Progenitor cell of endocrine pancreas (in vitro differentiated cells): Measurements from ENCODE around the gene ABCB9. TPM values are rescaled to one million over a fixed set of nuclear protein-coding genes. Genes with fewer than 3 reads are reported as not detected.
A peak's percentile ranks its signal among the peaks of the same experiment; 100 is the strongest.
"Not testable (repeated sequence)": the region's sequence is repeated elsewhere in the genome, so short reads cannot be mapped to it uniquely, and the experiment has no call there.

ENCODE experiments used
- DNase-seq: peaks from one replicate; pipeline ENCODE4 v3.0.0; 2021; ENCODE audit warnings: low spot score; ENCODE audit not compliant: unreplicated experiment
- H3K27ac Mint-ChIP-seq: 2 replicates; pipeline ENCODE4 v1.8.0; 2021; ENCODE audit warnings: mild to moderate bottlenecking, moderate library complexity, mixed read lengths
- H3K27me3 Mint-ChIP-seq: 2 replicates; pipeline ENCODE4 v1.8.0; 2021; ENCODE audit warnings: mixed read lengths
- H3K36me3 Mint-ChIP-seq: 2 replicates; pipeline ENCODE4 v1.8.0; 2022; ENCODE audit warnings: mixed read lengths; ENCODE audit not compliant: insufficient read depth
- H3K4me1 Mint-ChIP-seq: 2 replicates; pipeline ENCODE4 v1.8.0; 2021; ENCODE audit warnings: low read depth, mixed read lengths
- H3K4me3 Mint-ChIP-seq: 2 replicates; pipeline ENCODE4 v1.8.0; 2021; ENCODE audit warnings: low read depth, mild to moderate bottlenecking, moderate library complexity, mixed read lengths
- H3K9me3 Mint-ChIP-seq: 2 replicates; pipeline ENCODE4 v1.8.0; 2021; ENCODE audit warnings: low read depth, mixed read lengths
- total RNA-seq: library from RNA; stranded (reverse); gene quantifications from 2 replicates; pipeline ENCODE4 v1.2.1, GENCODE V29; 2021
- TF ChIP-seq, protein P1 (sequence below): fragments of 200-600 bp; sonication (generic); IDR thresholded peaks from one replicate; pipeline ENCODE4 v1.5.0; 2021; ENCODE audit warnings: antibody characterized with exemption, mild to moderate bottlenecking; ENCODE audit not compliant: unreplicated experiment

ABCB9 gene
- total RNA-seq, 1 donor from 2014 or later = 10.4 TPM

DNA sequence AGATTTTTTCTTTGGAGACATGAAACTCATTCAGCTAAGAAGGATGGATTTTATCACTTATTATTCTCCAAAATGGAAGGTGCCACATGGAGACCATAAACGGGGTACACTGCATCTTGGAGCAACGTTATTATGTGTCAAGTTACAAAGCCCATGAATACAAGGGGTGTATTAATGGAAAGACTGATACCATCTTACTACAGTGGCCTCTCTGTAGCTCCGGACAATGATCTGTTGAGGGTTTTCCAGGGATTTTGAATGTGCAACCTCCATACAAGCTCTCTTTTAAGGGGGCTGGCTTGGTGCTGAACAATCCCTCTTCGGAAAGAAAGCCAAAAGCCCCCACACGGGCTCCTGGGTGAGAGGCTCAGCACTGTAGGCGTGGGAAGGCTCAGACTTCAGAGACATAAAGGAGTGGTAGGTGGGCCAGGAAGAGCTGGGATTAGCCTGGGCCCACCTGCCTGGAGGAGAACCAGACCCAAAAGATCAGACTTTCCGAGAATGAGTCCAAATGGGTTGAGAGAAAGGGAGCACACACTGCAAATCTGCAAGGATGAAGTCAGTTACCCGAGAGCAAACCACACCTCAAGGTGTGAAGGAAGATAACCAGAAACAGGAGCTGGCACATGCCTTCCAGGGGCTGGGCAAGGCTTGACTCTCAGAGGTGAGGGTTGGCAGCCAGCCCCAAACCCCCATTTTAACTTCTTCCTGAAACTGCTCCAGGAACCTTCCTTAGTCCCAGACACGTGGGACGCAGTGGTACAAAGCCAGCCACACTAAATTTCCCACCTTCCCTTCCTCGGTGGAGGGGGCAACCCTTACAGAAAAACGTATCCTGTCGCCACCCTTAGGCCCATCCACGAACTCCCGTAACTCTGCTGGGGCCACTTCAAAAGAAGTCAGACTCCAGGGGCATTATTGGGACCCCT lies 71.8 kb downstream of the ABCB9 start:
- Mint-ChIP-seq H3K9me3 (peaks cover 5% of the 10 kb centered on the region), H3K4me3 (peak overlapping the region; percentile 94), H3K4me1 (peaks cover 50% of the 10 kb centered on the region), H3K36me3 (no peaks in the 10 kb centered on the region), H3K27me3 (peaks cover 6% of the 10 kb centered on the region), H3K27ac (peak overlapping the region; percentile 80)
- DNase-seq = no peak
- TF ChIP-seq, protein P1, sequence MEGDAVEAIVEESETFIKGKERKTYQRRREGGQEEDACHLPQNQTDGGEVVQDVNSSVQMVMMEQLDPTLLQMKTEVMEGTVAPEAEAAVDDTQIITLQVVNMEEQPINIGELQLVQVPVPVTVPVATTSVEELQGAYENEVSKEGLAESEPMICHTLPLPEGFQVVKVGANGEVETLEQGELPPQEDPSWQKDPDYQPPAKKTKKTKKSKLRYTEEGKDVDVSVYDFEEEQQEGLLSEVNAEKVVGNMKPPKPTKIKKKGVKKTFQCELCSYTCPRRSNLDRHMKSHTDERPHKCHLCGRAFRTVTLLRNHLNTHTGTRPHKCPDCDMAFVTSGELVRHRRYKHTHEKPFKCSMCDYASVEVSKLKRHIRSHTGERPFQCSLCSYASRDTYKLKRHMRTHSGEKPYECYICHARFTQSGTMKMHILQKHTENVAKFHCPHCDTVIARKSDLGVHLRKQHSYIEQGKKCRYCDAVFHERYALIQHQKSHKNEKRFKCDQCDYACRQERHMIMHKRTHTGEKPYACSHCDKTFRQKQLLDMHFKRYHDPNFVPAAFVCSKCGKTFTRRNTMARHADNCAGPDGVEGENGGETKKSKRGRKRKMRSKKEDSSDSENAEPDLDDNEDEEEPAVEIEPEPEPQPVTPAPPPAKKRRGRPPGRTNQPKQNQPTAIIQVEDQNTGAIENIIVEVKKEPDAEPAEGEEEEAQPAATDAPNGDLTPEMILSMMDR = no peak

DNA sequence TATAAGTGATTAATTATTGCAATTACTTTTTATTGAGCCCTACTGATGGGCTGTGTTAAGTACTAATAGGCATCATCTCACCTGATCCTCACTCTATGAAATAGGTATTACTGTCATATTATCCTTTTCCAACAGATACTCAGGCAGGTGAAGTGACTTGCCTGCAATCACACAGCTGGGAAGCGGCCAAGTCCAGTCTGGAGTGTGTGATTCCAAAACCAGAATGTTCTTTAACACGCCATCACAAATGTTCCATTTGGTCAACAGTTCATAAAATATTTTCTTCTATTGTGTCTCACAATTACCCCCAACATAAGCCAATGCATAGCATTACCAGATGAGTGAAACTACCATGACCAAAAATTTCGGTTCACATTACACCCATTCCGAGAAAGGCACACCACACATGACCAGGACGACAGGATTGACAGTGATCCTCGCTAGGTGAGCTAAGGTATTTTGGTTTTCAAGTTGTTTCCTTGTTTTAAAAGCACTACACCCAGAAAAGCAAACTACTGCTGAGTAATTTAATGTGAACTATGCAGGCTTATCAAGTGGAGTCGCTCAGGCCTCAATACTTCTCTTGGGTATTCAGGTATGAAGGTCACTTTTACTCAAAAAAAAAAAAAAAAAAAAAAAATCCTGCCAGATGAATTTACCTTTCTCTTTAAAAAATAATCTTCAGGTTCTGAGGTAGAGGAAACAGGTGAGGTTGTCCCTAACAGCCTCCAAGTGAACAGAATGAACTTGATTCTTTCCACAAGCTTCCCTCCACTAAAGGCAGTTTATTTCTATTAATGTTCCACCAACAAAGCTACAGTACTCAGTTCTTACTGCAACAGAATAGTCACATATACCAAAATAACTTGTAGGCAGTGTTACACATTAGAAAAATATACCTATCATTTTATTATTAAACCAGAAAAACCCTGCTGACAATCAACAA lies 72.8 kb downstream of the ABCB9 start:
- peaks cover 50% of the 10 kb centered on the region for H3K4me1 Mint-ChIP-seq
- H3K36me3 Mint-ChIP-seq = no peaks in the 10 kb centered on the region
- H3K27ac Mint-ChIP-seq = peak overlapping the region; percentile 80
- H3K9me3 Mint-ChIP-seq = peaks cover 5% of the 10 kb centered on the region
- H3K4me3 Mint-ChIP-seq = peak overlapping the region; percentile 94
- TF ChIP-seq, protein P1 = no peak
- DNase-seq = no peak
- H3K27me3 Mint-ChIP-seq = peaks cover 6% of the 10 kb centered on the region

DNA sequence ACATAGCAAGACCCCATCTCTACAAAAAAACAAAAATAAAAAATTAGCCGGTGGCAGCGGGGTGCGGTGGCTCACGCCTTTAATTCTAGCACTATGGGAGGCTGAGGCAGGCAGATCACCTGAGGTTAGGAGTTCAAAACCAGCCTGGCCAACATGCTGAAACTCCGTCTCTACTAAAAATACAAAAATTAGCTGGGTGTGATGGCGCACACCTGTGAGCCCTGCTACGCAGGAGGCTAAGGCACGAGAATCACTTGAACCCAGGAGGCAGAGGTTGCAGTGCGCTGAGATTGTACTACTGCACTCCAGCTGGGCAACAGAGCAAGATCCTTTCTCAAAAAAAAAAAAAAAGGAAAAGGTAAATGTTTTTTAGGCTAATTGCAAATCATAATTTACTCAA lies 73.5 kb downstream of the ABCB9 start:
- DNase-seq, H3K9me3 Mint-ChIP-seq, H3K27me3 Mint-ChIP-seq, H3K27ac Mint-ChIP-seq, H3K36me3 Mint-ChIP-seq: not testable (repeated sequence)
- H3K4me3 Mint-ChIP-seq = peak overlapping the region; percentile 37
- H3K4me1 Mint-ChIP-seq = peaks cover 53% of the 10 kb centered on the region

DNA sequence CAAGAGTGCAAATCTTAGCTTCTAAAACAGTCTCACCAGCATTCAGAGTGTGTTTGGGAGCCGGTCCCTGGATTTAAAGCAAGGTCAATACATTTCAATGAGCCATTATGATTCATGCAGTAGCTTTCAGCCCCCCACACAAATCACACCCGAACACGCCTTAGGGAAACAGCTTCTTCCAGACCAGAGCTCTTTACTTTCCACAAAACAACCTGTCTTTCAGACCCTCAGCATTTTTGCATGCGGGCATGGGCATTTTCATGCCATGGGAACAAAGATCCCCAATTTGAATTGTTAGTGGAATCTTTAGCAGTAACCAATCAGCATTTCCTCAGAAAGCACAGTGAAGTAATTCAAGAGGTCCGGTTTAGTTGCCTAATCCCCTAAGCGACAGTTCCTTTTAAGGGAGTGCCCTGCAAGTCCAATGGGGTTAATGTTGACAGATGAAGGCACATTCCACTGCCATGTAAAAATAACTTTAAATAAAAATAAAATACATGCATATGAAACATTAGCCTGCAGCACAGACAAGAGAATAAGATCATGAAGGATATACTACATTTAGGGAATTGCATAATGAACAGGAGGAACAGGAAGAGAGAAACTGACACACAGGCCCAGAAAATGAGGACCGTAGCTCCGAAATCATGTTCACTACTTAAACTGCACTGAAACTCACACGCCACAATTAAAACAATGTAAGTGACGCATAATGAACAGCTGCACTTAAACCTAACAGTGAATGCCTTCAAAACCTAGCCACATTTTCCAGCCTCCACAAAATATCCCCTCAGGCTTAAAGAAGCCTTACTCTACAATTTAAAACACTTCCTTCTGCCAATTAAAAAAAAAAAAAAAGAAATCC lies 74.4 kb downstream of the ABCB9 start:
- Mint-ChIP-seq H3K36me3 (no peaks in the 10 kb centered on the region), H3K27ac (peak overlapping the region; percentile 91), H3K4me3 (peak overlapping the region; percentile 37), H3K9me3 (peaks cover 5% of the 10 kb centered on the region), H3K27me3 (peaks cover 6% of the 10 kb centered on the region), H3K4me1 (peaks cover 60% of the 10 kb centered on the region)
- no peak for DNase-seq
- TF ChIP-seq, protein P1 = no peak

DNA sequence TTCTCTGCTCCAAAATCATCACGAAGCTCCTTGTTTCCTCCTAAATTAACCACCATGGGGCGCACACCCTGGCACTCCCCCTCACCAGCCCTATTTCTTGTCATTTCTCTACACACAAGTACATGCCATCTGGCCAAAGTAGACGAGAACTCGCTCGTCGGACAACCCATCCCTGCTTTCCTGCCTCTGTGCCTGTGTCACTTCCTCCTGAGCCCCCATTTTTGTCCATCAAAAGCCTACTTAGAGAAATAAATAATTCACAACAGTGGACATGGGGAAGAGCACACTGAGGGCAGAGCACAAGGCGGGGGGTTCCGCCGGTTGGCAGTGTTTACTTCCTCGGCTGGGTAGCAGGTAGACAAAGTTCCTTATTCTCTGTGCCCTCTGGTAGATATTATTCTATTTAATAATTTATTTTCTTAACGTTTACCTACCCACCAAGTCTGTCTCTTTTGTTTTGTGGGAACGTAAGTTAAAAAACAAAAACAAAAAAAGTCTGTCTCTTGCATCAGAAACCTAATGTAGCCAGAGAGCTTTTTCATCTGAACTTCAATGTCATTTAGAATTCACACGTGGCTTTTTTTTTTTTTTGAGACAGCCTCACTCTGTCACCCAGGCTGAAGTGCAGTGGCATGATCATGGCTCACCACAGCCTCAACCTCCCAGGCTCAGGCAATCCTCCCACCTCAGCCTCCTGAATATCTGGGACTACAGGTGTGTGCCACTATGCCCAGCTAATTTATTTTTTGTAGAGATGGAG lies 76.3 kb downstream of the ABCB9 start:
- no peaks in the 10 kb centered on the region for H3K36me3 Mint-ChIP-seq
- TF ChIP-seq, protein P1 = no peak
- no peak for DNase-seq
- H3K4me1 Mint-ChIP-seq = peaks cover 56% of the 10 kb centered on the region
- peak overlapping the region; percentile 8 for H3K27ac Mint-ChIP-seq
- no peaks in the 10 kb centered on the region for H3K27me3 Mint-ChIP-seq
- no peak overlapping the region for H3K4me3 Mint-ChIP-seq
- no peaks in the 10 kb centered on the region for H3K9me3 Mint-ChIP-seq
